ENCODE data around the gene SFT2D1.

DNA sequence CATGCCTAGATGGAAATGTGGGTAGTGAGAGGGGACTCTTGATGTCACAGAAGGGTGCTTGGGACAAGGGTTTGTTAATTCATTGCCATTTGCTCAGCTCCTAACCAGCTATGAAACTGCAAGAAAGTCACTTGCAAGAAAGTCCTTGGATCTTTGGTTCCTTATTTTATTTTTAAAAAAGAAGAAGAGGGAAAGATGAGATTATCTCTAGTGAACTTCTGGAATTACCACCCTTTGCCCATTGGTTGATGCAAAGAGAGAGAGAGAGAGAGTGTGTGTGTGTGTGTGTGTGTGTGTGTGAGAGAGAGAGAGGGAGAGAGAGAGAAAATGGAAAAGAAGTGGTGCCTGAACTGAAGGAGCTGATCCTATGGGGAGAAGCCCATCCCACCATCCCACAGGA is 4.6 kb upstream of the SFT2D1 start:
- TF ChIP-seq POLR2AphosphoS5 (IDR thresholded peaks at IDR 0.05; ENCODE audit: low read depth, low read length), result no peak
- no peak for TF ChIP-seq SP1 (IDR thresholded peaks at IDR 0.05; ENCODE audit: low read depth)
- no peak for TF ChIP-seq ZNF274 (IDR thresholded peaks at IDR 0.05; ENCODE audit: low read depth, low read length)
- TF ChIP-seq, protein P1, sequence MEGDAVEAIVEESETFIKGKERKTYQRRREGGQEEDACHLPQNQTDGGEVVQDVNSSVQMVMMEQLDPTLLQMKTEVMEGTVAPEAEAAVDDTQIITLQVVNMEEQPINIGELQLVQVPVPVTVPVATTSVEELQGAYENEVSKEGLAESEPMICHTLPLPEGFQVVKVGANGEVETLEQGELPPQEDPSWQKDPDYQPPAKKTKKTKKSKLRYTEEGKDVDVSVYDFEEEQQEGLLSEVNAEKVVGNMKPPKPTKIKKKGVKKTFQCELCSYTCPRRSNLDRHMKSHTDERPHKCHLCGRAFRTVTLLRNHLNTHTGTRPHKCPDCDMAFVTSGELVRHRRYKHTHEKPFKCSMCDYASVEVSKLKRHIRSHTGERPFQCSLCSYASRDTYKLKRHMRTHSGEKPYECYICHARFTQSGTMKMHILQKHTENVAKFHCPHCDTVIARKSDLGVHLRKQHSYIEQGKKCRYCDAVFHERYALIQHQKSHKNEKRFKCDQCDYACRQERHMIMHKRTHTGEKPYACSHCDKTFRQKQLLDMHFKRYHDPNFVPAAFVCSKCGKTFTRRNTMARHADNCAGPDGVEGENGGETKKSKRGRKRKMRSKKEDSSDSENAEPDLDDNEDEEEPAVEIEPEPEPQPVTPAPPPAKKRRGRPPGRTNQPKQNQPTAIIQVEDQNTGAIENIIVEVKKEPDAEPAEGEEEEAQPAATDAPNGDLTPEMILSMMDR (IDR thresholded peaks at IDR 0.05 in 2 of 3, conservative IDR thresholded peaks at IDR 0.05 in 1 of 3; ENCODE audit: borderline replicate concordance in 1 of 3, insufficient read depth in 1 of 3, low read depth in 2 of 3, low read length in 2 of 3), result no peak
- TF ChIP-seq FOSL1 (IDR thresholded peaks at IDR 0.05; ENCODE audit: low read depth), result no peak
- TF ChIP-seq EZH2 (IDR thresholded peaks at IDR 0.05), result no peak
- TF ChIP-seq ELF1 (IDR thresholded peaks at IDR 0.05; ENCODE audit: borderline replicate concordance, low read depth), result no peak
- no peak for TF ChIP-seq TCF7L2 (IDR thresholded peaks at IDR 0.05; ENCODE audit: borderline replicate concordance, extremely low read depth, insufficient read depth, insufficient read length)
- no peak for TF ChIP-seq POLR2A (IDR thresholded peaks at IDR 0.05; ENCODE audit: borderline replicate concordance, extremely low read depth, insufficient read depth, insufficient read length)
- TF ChIP-seq, protein P2, sequence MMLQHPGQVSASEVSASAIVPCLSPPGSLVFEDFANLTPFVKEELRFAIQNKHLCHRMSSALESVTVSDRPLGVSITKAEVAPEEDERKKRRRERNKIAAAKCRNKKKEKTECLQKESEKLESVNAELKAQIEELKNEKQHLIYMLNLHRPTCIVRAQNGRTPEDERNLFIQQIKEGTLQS (IDR thresholded peaks at IDR 0.05), result no peak
- TF ChIP-seq RAD21 (IDR thresholded peaks at IDR 0.05; ENCODE audit: low read depth), result no peak
- TF ChIP-seq, protein P3, sequence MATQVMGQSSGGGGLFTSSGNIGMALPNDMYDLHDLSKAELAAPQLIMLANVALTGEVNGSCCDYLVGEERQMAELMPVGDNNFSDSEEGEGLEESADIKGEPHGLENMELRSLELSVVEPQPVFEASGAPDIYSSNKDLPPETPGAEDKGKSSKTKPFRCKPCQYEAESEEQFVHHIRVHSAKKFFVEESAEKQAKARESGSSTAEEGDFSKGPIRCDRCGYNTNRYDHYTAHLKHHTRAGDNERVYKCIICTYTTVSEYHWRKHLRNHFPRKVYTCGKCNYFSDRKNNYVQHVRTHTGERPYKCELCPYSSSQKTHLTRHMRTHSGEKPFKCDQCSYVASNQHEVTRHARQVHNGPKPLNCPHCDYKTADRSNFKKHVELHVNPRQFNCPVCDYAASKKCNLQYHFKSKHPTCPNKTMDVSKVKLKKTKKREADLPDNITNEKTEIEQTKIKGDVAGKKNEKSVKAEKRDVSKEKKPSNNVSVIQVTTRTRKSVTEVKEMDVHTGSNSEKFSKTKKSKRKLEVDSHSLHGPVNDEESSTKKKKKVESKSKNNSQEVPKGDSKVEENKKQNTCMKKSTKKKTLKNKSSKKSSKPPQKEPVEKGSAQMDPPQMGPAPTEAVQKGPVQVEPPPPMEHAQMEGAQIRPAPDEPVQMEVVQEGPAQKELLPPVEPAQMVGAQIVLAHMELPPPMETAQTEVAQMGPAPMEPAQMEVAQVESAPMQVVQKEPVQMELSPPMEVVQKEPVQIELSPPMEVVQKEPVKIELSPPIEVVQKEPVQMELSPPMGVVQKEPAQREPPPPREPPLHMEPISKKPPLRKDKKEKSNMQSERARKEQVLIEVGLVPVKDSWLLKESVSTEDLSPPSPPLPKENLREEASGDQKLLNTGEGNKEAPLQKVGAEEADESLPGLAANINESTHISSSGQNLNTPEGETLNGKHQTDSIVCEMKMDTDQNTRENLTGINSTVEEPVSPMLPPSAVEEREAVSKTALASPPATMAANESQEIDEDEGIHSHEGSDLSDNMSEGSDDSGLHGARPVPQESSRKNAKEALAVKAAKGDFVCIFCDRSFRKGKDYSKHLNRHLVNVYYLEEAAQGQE (IDR thresholded peaks at IDR 0.05; ENCODE audit: low read depth), result no peak
- TF ChIP-seq CEBPB (IDR thresholded peaks at IDR 0.05; ENCODE audit: low read depth), result no peak
- TF ChIP-seq, protein P4, sequence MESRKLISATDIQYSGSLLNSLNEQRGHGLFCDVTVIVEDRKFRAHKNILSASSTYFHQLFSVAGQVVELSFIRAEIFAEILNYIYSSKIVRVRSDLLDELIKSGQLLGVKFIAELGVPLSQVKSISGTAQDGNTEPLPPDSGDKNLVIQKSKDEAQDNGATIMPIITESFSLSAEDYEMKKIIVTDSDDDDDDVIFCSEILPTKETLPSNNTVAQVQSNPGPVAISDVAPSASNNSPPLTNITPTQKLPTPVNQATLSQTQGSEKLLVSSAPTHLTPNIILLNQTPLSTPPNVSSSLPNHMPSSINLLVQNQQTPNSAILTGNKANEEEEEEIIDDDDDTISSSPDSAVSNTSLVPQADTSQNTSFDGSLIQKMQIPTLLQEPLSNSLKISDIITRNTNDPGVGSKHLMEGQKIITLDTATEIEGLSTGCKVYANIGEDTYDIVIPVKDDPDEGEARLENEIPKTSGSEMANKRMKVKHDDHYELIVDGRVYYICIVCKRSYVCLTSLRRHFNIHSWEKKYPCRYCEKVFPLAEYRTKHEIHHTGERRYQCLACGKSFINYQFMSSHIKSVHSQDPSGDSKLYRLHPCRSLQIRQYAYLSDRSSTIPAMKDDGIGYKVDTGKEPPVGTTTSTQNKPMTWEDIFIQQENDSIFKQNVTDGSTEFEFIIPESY (IDR thresholded peaks at IDR 0.05; ENCODE audit: extremely low read depth, insufficient replicate concordance, low read length), result no peak

Measured in HCT116 (cell line).